TTC549 (cell line): ENCODE measurements around the gene MCU.
"Not testable (repeated sequence)": the region's sequence is repeated elsewhere in the genome, so short reads cannot be mapped to it uniquely, and the experiment has no call there.

Experiments used
- FAIRE-seq: peaks from 2 replicates; lab custom pipeline; 2012; peaks lifted over from hg19 to GRCh38; lab: Jason Lieb, UNC

Gene MCU

GRCh38 chr10:72688208-72688651, 3.7 kb upstream of the MCU start:
- FAIRE-seq = no peak

GRCh38 chr10:72689660-72690059, 2.3 kb upstream of the MCU start:
- FAIRE-seq = no peak

GRCh38 chr10:72690071-72690755, 1.7 kb upstream of the MCU start:
- no peak for FAIRE-seq

- FAIRE-seq = no peak
Measured at GRCh38 chr10:72691470-72691862, 477 bp upstream of the MCU start.

GRCh38 chr10:72692744-72692993, 726 bp downstream of the MCU start:
- no peak for FAIRE-seq

GRCh38 chr10:72692994-72693781, 1.2 kb downstream of the MCU start:
- FAIRE-seq = no peak

GRCh38 chr10:72694476-72695369, 2.8 kb downstream of the MCU start:
- no peak for FAIRE-seq

- FAIRE-seq = no peak
Measured at GRCh38 chr10:72695496-72695895, 3.6 kb downstream of the MCU start.

- no peak for FAIRE-seq
Measured at GRCh38 chr10:72697716-72698115, 5.8 kb downstream of the MCU start.

GRCh38 chr10:72702465-72702864, 10.5 kb downstream of the MCU start:
- not testable (repeated sequence) for FAIRE-seq

GRCh38 chr10:72702868-72703581, 11.1 kb downstream of the MCU start:
- no peak for FAIRE-seq

- no peak for FAIRE-seq
Measured at GRCh38 chr10:72704117-72704516, 12.2 kb downstream of the MCU start.

GRCh38 chr10:72709041-72709440, 17.1 kb downstream of the MCU start:
- FAIRE-seq = no peak

- FAIRE-seq = no peak
Measured at GRCh38 chr10:72712136-72712535, 20.2 kb downstream of the MCU start.

GRCh38 chr10:72719941-72720592, 28.1 kb downstream of the MCU start:
- FAIRE-seq = no peak

- no peak for FAIRE-seq
Measured at GRCh38 chr10:72720814-72721660, 29.1 kb downstream of the MCU start.

GRCh38 chr10:72727130-72727529, 35.2 kb downstream of the MCU start:
- no peak for FAIRE-seq

- FAIRE-seq = no peak
Measured at GRCh38 chr10:72728462-72728861, 36.5 kb downstream of the MCU start.

- FAIRE-seq = no peak
Measured at GRCh38 chr10:72729528-72729927, 37.6 kb downstream of the MCU start.

- FAIRE-seq = no peak
Measured at GRCh38 chr10:72730479-72730878, 38.5 kb downstream of the MCU start.

- no peak for FAIRE-seq
Measured at GRCh38 chr10:72731916-72732419, 40.0 kb downstream of the MCU start.
